Uterus (tissue), 4 donors: ENCODE data around the gene PRRX1. TPM values are rescaled to one million over a fixed set of nuclear protein-coding genes. Genes with fewer than 3 reads are reported as not detected.

Source experiments
- DNase-seq, 2 donors: peaks; one replicate each; pipeline ENCODE4 v3.0.0-alpha.2; 2019 to 2020
- H3K27ac ChIP-seq, 2 donors: fragments of 200-600 bp; sonication (generic); 1 replicate in 1 of 2; 2 replicates in 1 of 2; pipeline ENCODE4 v1.5.1; 2016 to 2018
- H3K27me3 ChIP-seq, 2 donors: fragments of 200-600 bp; sonication (generic); one replicate each; pipeline ENCODE4 v1.5.1; 2018 to 2019; ENCODE audit warnings: control low read depth in 1 of 2
- H3K36me3 ChIP-seq, 2 donors: fragments of 200-600 bp; sonication (generic); one replicate each; pipeline ENCODE4 v1.5.1; 2019; ENCODE audit warnings: control low read depth in 1 of 2
- H3K4me1 ChIP-seq, 2 donors: fragments of 200-600 bp; sonication (generic); one replicate each; pipeline ENCODE4 v1.5.1; 2018 to 2019; ENCODE audit warnings: control low read depth in 1 of 2
- H3K4me3 ChIP-seq, 2 donors: fragments of 200-600 bp; sonication (generic); 1 replicate in 1 of 2; 2 replicates in 1 of 2; pipeline ENCODE4 v1.5.1; 2018 to 2019; ENCODE audit warnings: mild to moderate bottlenecking in 1 of 2
- H3K9me3 ChIP-seq, 2 donors: fragments of 200-600 bp; sonication (generic); one replicate each; pipeline ENCODE4 v1.5.1; 2019; ENCODE audit warnings: control low read depth in 1 of 2
- CTCF ChIP-seq, 4 experiments: fragments of 200-600 bp in 2 of 4; fragments of 450-650 bp in 2 of 4; sonication (generic) in 2 of 4; IDR thresholded peaks; one replicate each; pipeline ENCODE4 v1.5.1; 2016 to 2019; ENCODE audit warnings: antibody characterized with exemption in 4 of 4, mild to moderate bottlenecking in 2 of 4, moderate library complexity in 1 of 4
- POLR2A ChIP-seq, 2 donors: fragments of 450-650 bp; IDR thresholded peaks; one replicate each; pipeline ENCODE4 v1.6.1; 2016; ENCODE audit warnings: antibody characterized with exemption in 2 of 2, mild to moderate bottlenecking in 1 of 2, moderate library complexity in 1 of 2
- intact Hi-C: fragments of 100-400 bp; cut with DNase I; formaldehyde crosslinking; loops from one replicate; pipeline ENCODE4 v1.15.1; 2023; ENCODE audit warnings: low total_unique reads
- total RNA-seq, 4 donors: library from RNA; depleted of rRNA in 3 of 4; stranded (reverse); fragments of >200 nt in 3 of 4; gene quantifications; one replicate each; pipeline versions ENCODE4 v1.1.0 to v1.2.4, GENCODE V29; 2014 to 2023
- donor health status: DM: yes; HTN: yes; CAD: no.

The PRRX1 gene
- total RNA-seq, 4 donors from 2014 or later, result 36.4 to 179 (median 121) TPM

- H3K27ac ChIP-seq, result no peak overlapping the region
- H3K4me3 ChIP-seq, result no peak overlapping the region
- no peaks in the 10 kb centered on the region for H3K9me3 ChIP-seq
- intact Hi-C loops, result no loop called here
- DNase-seq, result no peak
- H3K27me3 ChIP-seq, result no peaks in the 10 kb centered on the region
- H3K36me3 ChIP-seq, result no peaks in the 10 kb centered on the region
- no peaks in the 10 kb centered on the region for H3K4me1 ChIP-seq
- TF ChIP-seq POLR2A (IDR thresholded peaks at IDR 0.05), result no peak
- TF ChIP-seq CTCF (IDR thresholded peaks at IDR 0.05), result peak; percentile 61 to 81 (median 67)
These were observed 101.9 kb downstream of the PRRX1 start for GRCh38 chr1:170765712-170766330.

GRCh38 chr1:170768929-170769328, 105.0 kb downstream of the PRRX1 start:
- intact Hi-C loops, result no loop called here
- H3K4me3 ChIP-seq, result no peak overlapping the region

GRCh38 chr1:170769691-170770090, 105.8 kb downstream of the PRRX1 start:
- no peak for DNase-seq
- no peaks in the 10 kb centered on the region for H3K36me3 ChIP-seq
- no peaks in the 10 kb centered on the region for H3K4me1 ChIP-seq
- H3K4me3 ChIP-seq, result no peak overlapping the region
- H3K27me3 ChIP-seq, result no peaks in the 10 kb centered on the region
- intact Hi-C loops, result no loop called here
- no peak overlapping the region for H3K27ac ChIP-seq
- H3K9me3 ChIP-seq, result no peaks in the 10 kb centered on the region
- TF ChIP-seq POLR2A (IDR thresholded peaks at IDR 0.05), result no peak
- no peak for TF ChIP-seq CTCF (IDR thresholded peaks at IDR 0.05)

More at GRCh38 chr1:170768929-170769328, 105.0 kb downstream of the PRRX1 start:
- H3K9me3 ChIP-seq, result no peaks in the 10 kb centered on the region
- no peaks in the 10 kb centered on the region for H3K27me3 ChIP-seq
- no peak for DNase-seq
- H3K27ac ChIP-seq, result no peak overlapping the region
- TF ChIP-seq POLR2A (IDR thresholded peaks at IDR 0.05) (no peak), CTCF (IDR thresholded peaks at IDR 0.05) (no peak)
- H3K36me3 ChIP-seq, result no peaks in the 10 kb centered on the region
- H3K4me1 ChIP-seq, result no peaks in the 10 kb centered on the region

- Histone ChIP-seq H3K4me1 (no peaks in the 10 kb centered on the region), H3K4me3 (no peak overlapping the region), H3K27me3 (no peaks in the 10 kb centered on the region), H3K9me3 (no peaks in the 10 kb centered on the region), H3K27ac (no peak overlapping the region), H3K36me3 (no peaks in the 10 kb centered on the region)
- no peak for TF ChIP-seq POLR2A (IDR thresholded peaks at IDR 0.05)
- no peak for TF ChIP-seq CTCF (IDR thresholded peaks at IDR 0.05)
- DNase-seq, result no peak
- intact Hi-C loops, result no loop called here
These were observed 106.3 kb downstream of the PRRX1 start for GRCh38 chr1:170770254-170770653.

GRCh38 chr1:170776252-170776651, 112.3 kb downstream of the PRRX1 start:
- intact Hi-C loops, result no loop called here
- no peaks in the 10 kb centered on the region for H3K9me3 ChIP-seq
- no peak for DNase-seq
- no peaks in the 10 kb centered on the region for H3K4me1 ChIP-seq
- H3K4me3 ChIP-seq, result no peak overlapping the region
- H3K27ac ChIP-seq, result no peak overlapping the region
- TF ChIP-seq CTCF (IDR thresholded peaks at IDR 0.05), result no peak
- TF ChIP-seq POLR2A (IDR thresholded peaks at IDR 0.05), result no peak
- no peaks in the 10 kb centered on the region for H3K27me3 ChIP-seq
- no peaks in the 10 kb centered on the region for H3K36me3 ChIP-seq
